Smooth muscle cell of the pulmonary artery (primary cell): ENCODE data around the gene SLC26A8. TPM values are rescaled to one million over a fixed set of nuclear protein-coding genes. Genes with fewer than 3 reads are reported as not detected.

Experiments
- total RNA-seq: library from RNA; depleted of rRNA; stranded (reverse); fragments of >200 nt; gene quantifications from 2 replicates; pipeline ENCODE4 v1.2.3, GENCODE V29; 2014

The SLC26A8 gene, protein sequence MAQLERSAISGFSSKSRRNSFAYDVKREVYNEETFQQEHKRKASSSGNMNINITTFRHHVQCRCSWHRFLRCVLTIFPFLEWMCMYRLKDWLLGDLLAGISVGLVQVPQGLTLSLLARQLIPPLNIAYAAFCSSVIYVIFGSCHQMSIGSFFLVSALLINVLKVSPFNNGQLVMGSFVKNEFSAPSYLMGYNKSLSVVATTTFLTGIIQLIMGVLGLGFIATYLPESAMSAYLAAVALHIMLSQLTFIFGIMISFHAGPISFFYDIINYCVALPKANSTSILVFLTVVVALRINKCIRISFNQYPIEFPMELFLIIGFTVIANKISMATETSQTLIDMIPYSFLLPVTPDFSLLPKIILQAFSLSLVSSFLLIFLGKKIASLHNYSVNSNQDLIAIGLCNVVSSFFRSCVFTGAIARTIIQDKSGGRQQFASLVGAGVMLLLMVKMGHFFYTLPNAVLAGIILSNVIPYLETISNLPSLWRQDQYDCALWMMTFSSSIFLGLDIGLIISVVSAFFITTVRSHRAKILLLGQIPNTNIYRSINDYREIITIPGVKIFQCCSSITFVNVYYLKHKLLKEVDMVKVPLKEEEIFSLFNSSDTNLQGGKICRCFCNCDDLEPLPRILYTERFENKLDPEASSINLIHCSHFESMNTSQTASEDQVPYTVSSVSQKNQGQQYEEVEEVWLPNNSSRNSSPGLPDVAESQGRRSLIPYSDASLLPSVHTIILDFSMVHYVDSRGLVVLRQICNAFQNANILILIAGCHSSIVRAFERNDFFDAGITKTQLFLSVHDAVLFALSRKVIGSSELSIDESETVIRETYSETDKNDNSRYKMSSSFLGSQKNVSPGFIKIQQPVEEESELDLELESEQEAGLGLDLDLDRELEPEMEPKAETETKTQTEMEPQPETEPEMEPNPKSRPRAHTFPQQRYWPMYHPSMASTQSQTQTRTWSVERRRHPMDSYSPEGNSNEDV
- under 0.01 and 0.07 TPM in 2 replicates for total RNA-seq

GRCh38 chr6:36023996-36024795 lies at the start of gene SLC26A8:
Gene SLC26A8 (minus strand): TSS chr6:36024641. CDS start chr6:36019707, 4,934 bp downstream.

GRCh38 chr6:36027501-36028087 lies 3.2 kb upstream of the SLC26A8 start, which contains the start of gene MAPK14:
Gene MAPK14 (plus strand): TSS chr6:36027808. CDS start chr6:36028158, 350 bp downstream.

DNA sequence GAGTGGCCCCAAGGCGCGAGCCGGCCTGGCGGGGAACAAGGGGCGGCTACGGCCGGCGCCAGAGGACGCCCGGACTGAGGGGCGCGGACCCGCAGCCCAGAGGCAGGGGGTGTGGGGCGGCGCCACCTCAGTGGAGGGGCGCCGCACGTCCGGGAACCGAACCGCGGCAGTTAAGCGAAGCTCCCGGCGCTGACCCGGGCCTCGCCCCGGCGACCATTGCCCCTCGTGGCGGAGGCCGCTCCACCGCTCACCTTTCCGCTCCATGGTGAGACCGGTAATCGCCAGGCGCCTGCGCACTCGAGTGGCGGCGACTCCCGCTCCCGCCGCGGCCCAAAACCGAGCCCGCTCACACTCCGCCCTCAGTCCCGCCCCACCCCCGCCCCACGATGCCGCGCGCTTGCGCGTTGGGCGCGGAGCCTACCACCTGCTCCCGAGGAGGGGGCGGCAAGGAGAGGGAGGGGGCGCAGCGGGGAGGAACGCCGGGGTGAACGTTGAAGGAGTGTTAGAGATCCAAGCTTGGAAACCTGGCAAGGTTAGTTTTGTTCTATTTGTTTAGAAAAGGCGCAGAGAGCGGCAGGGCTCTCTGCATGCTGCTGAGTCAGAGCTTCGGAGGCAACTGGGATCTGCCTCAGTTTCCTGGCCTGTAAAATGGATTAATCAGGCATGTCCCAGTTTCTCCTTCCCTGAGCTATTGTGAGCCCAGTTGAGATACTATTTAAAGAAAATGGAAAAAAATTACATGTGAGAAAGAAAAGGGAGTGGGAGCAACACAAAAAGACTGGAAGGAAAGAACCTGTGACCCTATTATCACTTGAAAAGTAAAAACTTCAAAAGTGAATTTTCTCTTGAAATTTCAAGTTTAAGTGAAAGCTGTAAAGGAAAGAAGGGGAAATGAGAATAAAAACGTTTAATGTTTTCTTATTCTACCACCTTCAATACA lies 103.4 kb downstream of the SLC26A8 start, which contains the start of gene SRPK1:
Gene SRPK1, minus strand, starts transcription at position 306 of the 940 bp plus-strand sequence. Its CDS starts 42 bp downstream, at position 264.

Other genes with a start within 250 kb of the SLC26A8 start
- gene CLPSL2, start 248.0 kb downstream of the SLC26A8 start, total RNA-seq = not detected in 2 replicates
- not detected in 2 replicates for gene CLPSL1, start 243.6 kb downstream of the SLC26A8 start, total RNA-seq
- not detected in 2 replicates for gene CLPS, start 227.3 kb downstream of the SLC26A8 start, total RNA-seq
- not detected in 2 replicates for gene LHFPL5, start 219.3 kb downstream of the SLC26A8 start, total RNA-seq
- gene SRPK1, start 103.5 kb downstream of the SLC26A8 start, total RNA-seq = 29.1 and 37.0 TPM in 2 replicates
- gene MAPK14, start 3.2 kb upstream of the SLC26A8 start, total RNA-seq = 50.0 and 62.4 TPM in 2 replicates
- 16.7 and 17.1 TPM in 2 replicates for gene MAPK13, start 105.9 kb upstream of the SLC26A8 start, total RNA-seq
- gene BRPF3, start 172.1 kb upstream of the SLC26A8 start, total RNA-seq = 18.1 and 24.4 TPM in 2 replicates
- 0.03 and 0.07 TPM in 2 replicates for gene PNPLA1, start 245.4 kb upstream of the SLC26A8 start, total RNA-seq